HuH-7.5 (cell line): ENCODE results near the gene CRYGC.
"Not testable (repeated sequence)": the region's sequence is repeated elsewhere in the genome, so short reads cannot be mapped to it uniquely, and the experiment has no call there.

Source experiments
- DNase-seq: peaks from one replicate; pipeline ENCODE4 v3.0.0; 2011; ENCODE audit warnings: low spot score

The CRYGC gene

GRCh38 chr2:208129744-208130711 is at the start of gene CRYGC:
Gene CRYGC, minus strand, starts transcription at chr2:208129828. Its CDS starts 36 bp downstream, at chr2:208129792.
- DNase-seq, result peak; percentile 44

- no peak for DNase-seq
Observed at GRCh38 chr2:208179028-208179609, 49.5 kb upstream of the CRYGC start.

- no peak for DNase-seq
Observed at GRCh38 chr2:208175840-208176153, 46.2 kb upstream of the CRYGC start.

GRCh38 chr2:208175069-208175839 is 45.6 kb upstream of the CRYGC start:
- DNase-seq, result peak; percentile 51

- DNase-seq, result no peak
Observed at GRCh38 chr2:208174144-208174543, 44.5 kb upstream of the CRYGC start.

- no peak for DNase-seq
Observed at GRCh38 chr2:208172125-208172524, 42.5 kb upstream of the CRYGC start.

GRCh38 chr2:208164951-208165755 is 35.5 kb upstream of the CRYGC start:
- no peak for DNase-seq

- no peak for DNase-seq
Observed at GRCh38 chr2:208163489-208163888, 33.9 kb upstream of the CRYGC start, which contains the start of gene CRYGA. Gene CRYGA, minus strand, starts transcription at chr2:208163589. Its CDS starts 33 bp downstream, at chr2:208163556.

- no peak for DNase-seq
Observed at GRCh38 chr2:208156439-208156838, 26.8 kb upstream of the CRYGC start.

GRCh38 chr2:208153156-208153555 is 23.5 kb upstream of the CRYGC start:
- DNase-seq, result no peak

- DNase-seq, result no peak
Observed at GRCh38 chr2:208150956-208151355, 21.3 kb upstream of the CRYGC start.

- no peak for DNase-seq
Observed at GRCh38 chr2:208150094-208150493, 20.5 kb upstream of the CRYGC start.

GRCh38 chr2:208148803-208149202 is 19.2 kb upstream of the CRYGC start:
- DNase-seq, result no peak

GRCh38 chr2:208147759-208148158 is 18.1 kb upstream of the CRYGC start:
- DNase-seq, result no peak

GRCh38 chr2:208147008-208147407 is 17.4 kb upstream of the CRYGC start:
- DNase-seq, result no peak

GRCh38 chr2:208146006-208146405 is 16.4 kb upstream of the CRYGC start, which contains the start of gene CRYGB:
Gene CRYGB, minus strand, starts transcription at chr2:208146158. Its CDS starts 38 bp downstream, at chr2:208146120.
- DNase-seq, result no peak

- no peak for DNase-seq
Observed at GRCh38 chr2:208142925-208143799, 13.5 kb upstream of the CRYGC start.

GRCh38 chr2:208142240-208142924 is 12.8 kb upstream of the CRYGC start:
- no peak for DNase-seq

GRCh38 chr2:208139447-208139846 is 9.8 kb upstream of the CRYGC start:
- DNase-seq, result no peak

GRCh38 chr2:208138334-208138733 is 8.7 kb upstream of the CRYGC start:
- DNase-seq, result not testable (repeated sequence)
